Measurements from ENCODE around the gene DISC1. TPM values are rescaled to one million over a fixed set of nuclear protein-coding genes. Genes with fewer than 3 reads are reported as not detected.

The DISC1 gene
- total RNA-seq, 2 donors from 2014 or later = 2.3 to 7.0 TPM

GRCh38 chr1:231715816-231716722 lies 89.5 kb downstream of the DISC1 start:
- no peak for ATAC-seq
- Histone ChIP-seq H3K4me1 (no peaks in the 10 kb centered on the region), H3K27ac (no peak overlapping the region), H3K9me3 (no peaks in the 10 kb centered on the region), H3K4me3 (no peak overlapping the region), H3K27me3 (no peaks in the 10 kb centered on the region), H3K36me3 (replicated peaks in 1 of 2; ENCODE audit: insufficient read depth in 1 of 2, low read depth in 2 of 2) (no peaks in the 10 kb centered on the region)
- intact Hi-C loops (cut with DNase I) = no loop called here
- TF ChIP-seq CTCF (IDR thresholded peaks at IDR 0.05) (no peak), POLR2A (IDR thresholded peaks at IDR 0.05) (no peak)
- WGBS, 2 donors = 79 to 80% methylated on average over 8 of the region's 8 CpGs
- DNase-seq = no peak

GRCh38 chr1:231716879-231717278 lies 90.3 kb downstream of the DISC1 start:
- intact Hi-C loops (cut with DNase I) = no loop called here
- no peak for TF ChIP-seq CTCF (IDR thresholded peaks at IDR 0.05)
- no peak for TF ChIP-seq POLR2A (IDR thresholded peaks at IDR 0.05)
- WGBS, 2 donors = 63 to 70% methylated on average over 3 of the region's 3 CpGs
- H3K36me3 ChIP-seq (replicated peaks in 1 of 2; ENCODE audit: insufficient read depth in 1 of 2, low read depth in 2 of 2) = no peaks in the 10 kb centered on the region
- no peak overlapping the region for H3K27ac ChIP-seq
- no peak overlapping the region for H3K4me3 ChIP-seq
- no peak for DNase-seq
- H3K4me1 ChIP-seq = no peaks in the 10 kb centered on the region
- ATAC-seq = no peak
- H3K27me3 ChIP-seq = no peaks in the 10 kb centered on the region
- H3K9me3 ChIP-seq = no peaks in the 10 kb centered on the region

GRCh38 chr1:231719485-231720183 lies 93.0 kb downstream of the DISC1 start:
- Histone ChIP-seq H3K4me3 (no peak overlapping the region), H3K9me3 (no peaks in the 10 kb centered on the region), H3K27ac (no peak overlapping the region), H3K27me3 (no peaks in the 10 kb centered on the region), H3K36me3 (replicated peaks in 1 of 2; ENCODE audit: insufficient read depth in 1 of 2, low read depth in 2 of 2) (no peaks in the 10 kb centered on the region), H3K4me1 (no peaks in the 10 kb centered on the region)
- TF ChIP-seq CTCF (IDR thresholded peaks at IDR 0.05) (no peak), POLR2A (IDR thresholded peaks at IDR 0.05) (no peak)
- no peak for DNase-seq
- 91 to 96% methylated on average over 7 of the region's 7 CpGs for WGBS, 2 donors
- no peak for ATAC-seq
- intact Hi-C loops (cut with DNase I) = no loop called here

GRCh38 chr1:231720652-231721325 lies 94.2 kb downstream of the DISC1 start:
- Histone ChIP-seq H3K4me3 (no peak overlapping the region), H3K36me3 (replicated peaks in 1 of 2; ENCODE audit: insufficient read depth in 1 of 2, low read depth in 2 of 2) (no peaks in the 10 kb centered on the region), H3K4me1 (no peaks in the 10 kb centered on the region), H3K9me3 (no peaks in the 10 kb centered on the region), H3K27ac (no peak overlapping the region), H3K27me3 (no peaks in the 10 kb centered on the region)
- 66 to 73% methylated on average over 5 of the region's 5 CpGs for WGBS, 2 donors
- intact Hi-C loops (cut with DNase I) = no loop called here
- DNase-seq (no peak), ATAC-seq (no peak)
- TF ChIP-seq CTCF (IDR thresholded peaks at IDR 0.05) (no peak), POLR2A (IDR thresholded peaks at IDR 0.05) (no peak)
